Measurements from ENCODE around the gene STH.

- TF ChIP-seq CTCF (IDR thresholded peaks at IDR 0.05) (no peak), REST (IDR thresholded peaks at IDR 0.05; ENCODE audit: insufficient read depth in 1 of 2, low read depth in 2 of 2, low read length in 1 of 2) (no peak)
These were observed 31.7 kb upstream of the STH start for GRCh38 chr17:45967378-45967777.
